Esophagus muscularis mucosa (tissue), 4 donors: Measurements from ENCODE around the gene NRXN2.

Experiments
- EP300 ChIP-seq: sonication (generic); formaldehyde crosslinking; IDR thresholded peaks from one replicate; pipeline ENCODE4 v1.6.1; 2017; ENCODE audit warnings: antibody characterized with exemption
- POLR2A ChIP-seq: fragments of 450-650 bp; IDR thresholded peaks from one replicate; pipeline ENCODE4 v1.6.1; 2017; ENCODE audit warnings: antibody characterized with exemption, moderate library complexity, mild to moderate bottlenecking, low read depth
- POLR2AphosphoS5 ChIP-seq, 2 donors: sonication (generic); formaldehyde crosslinking; IDR thresholded peaks; one replicate each; pipeline ENCODE4 v1.6.1; 2017; ENCODE audit warnings: antibody characterized with exemption in 2 of 2
- TF ChIP-seq, protein P1 (sequence below), 3 experiments: fragments of 200-600 bp in 2 of 3; fragments of 450-650 bp in 1 of 3; sonication (generic) in 2 of 3; IDR thresholded peaks; one replicate each; pipeline ENCODE4 v1.5.1; 2017 to 2019; ENCODE audit warnings: antibody characterized with exemption in 3 of 3, mild to moderate bottlenecking in 2 of 3, moderate library complexity in 1 of 3

DNA sequence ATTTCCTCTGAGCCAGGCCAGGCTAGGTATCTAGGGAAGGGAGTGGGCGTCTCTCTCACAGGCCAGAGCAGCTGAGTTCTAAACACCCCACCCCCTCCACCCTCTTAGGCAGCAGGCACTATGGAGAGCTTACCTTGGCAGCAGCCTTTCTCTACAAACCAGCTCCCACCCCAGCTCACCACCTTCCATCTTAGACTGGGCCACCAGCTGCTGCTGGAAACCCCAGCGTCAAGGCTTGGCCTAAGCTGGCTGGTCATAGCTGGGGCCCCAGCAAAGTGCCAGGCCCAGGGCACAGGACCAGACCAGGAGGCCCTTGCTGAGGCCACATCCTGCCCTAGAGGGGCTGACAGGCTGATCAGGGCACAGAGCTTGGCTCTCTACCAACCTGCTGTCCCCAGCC is 111.8 kb downstream of the NRXN2 start:
- TF ChIP-seq, protein P1, sequence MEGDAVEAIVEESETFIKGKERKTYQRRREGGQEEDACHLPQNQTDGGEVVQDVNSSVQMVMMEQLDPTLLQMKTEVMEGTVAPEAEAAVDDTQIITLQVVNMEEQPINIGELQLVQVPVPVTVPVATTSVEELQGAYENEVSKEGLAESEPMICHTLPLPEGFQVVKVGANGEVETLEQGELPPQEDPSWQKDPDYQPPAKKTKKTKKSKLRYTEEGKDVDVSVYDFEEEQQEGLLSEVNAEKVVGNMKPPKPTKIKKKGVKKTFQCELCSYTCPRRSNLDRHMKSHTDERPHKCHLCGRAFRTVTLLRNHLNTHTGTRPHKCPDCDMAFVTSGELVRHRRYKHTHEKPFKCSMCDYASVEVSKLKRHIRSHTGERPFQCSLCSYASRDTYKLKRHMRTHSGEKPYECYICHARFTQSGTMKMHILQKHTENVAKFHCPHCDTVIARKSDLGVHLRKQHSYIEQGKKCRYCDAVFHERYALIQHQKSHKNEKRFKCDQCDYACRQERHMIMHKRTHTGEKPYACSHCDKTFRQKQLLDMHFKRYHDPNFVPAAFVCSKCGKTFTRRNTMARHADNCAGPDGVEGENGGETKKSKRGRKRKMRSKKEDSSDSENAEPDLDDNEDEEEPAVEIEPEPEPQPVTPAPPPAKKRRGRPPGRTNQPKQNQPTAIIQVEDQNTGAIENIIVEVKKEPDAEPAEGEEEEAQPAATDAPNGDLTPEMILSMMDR (IDR thresholded peaks at IDR 0.05), result no peak
- TF ChIP-seq POLR2A (no peak), POLR2AphosphoS5 (IDR thresholded peaks at IDR 0.05) (no peak), EP300 (no peak)
